NCI-H2081 (cell line): ENCODE data around the gene SLC35F4.

Source experiments
- DNase-seq, 2 experiments: peaks; one replicate each; lab custom pipeline; 2025; lab: John Stamatoyannopoulos, UW

Gene SLC35F4

GRCh38 chr14:57617510-57617909 is 248.4 kb downstream of the SLC35F4 start:
- DNase-seq = no peak

- no peak for DNase-seq
Observed at GRCh38 chr14:57612946-57613345, 252.9 kb downstream of the SLC35F4 start.

- no peak for DNase-seq
Observed at GRCh38 chr14:57611555-57612075, 254.3 kb downstream of the SLC35F4 start.

- DNase-seq = no peak
Observed at GRCh38 chr14:57610631-57611030, 255.3 kb downstream of the SLC35F4 start.

- no peak for DNase-seq
Observed at GRCh38 chr14:57609192-57610075, 256.5 kb downstream of the SLC35F4 start.

GRCh38 chr14:57607086-57607485 is 258.8 kb downstream of the SLC35F4 start:
- no peak for DNase-seq

- no peak for DNase-seq
Observed at GRCh38 chr14:57583396-57583795, 282.5 kb downstream of the SLC35F4 start.

- DNase-seq = no peak
Observed at GRCh38 chr14:57582746-57583145, 283.1 kb downstream of the SLC35F4 start.

- DNase-seq = no peak
Observed at GRCh38 chr14:57578801-57579200, 287.1 kb downstream of the SLC35F4 start.

- DNase-seq = no peak
Observed at GRCh38 chr14:57576498-57576897, 289.4 kb downstream of the SLC35F4 start.

- DNase-seq = peak; percentile 72 to 90
Observed at GRCh38 chr14:57575482-57575881, 290.4 kb downstream of the SLC35F4 start.

GRCh38 chr14:57574617-57575288 is 291.1 kb downstream of the SLC35F4 start:
- peak in 1 of 2 experiments; percentile 18 for DNase-seq

- no peak for DNase-seq
Observed at GRCh38 chr14:57573173-57573572, 292.7 kb downstream of the SLC35F4 start.

GRCh38 chr14:57568554-57568953 is 297.3 kb downstream of the SLC35F4 start:
- DNase-seq = no peak

GRCh38 chr14:57567220-57567619 is 298.7 kb downstream of the SLC35F4 start:
- no peak for DNase-seq

- no peak for DNase-seq
Observed at GRCh38 chr14:57560681-57561080, 305.2 kb downstream of the SLC35F4 start.

- DNase-seq = no peak
Observed at GRCh38 chr14:57559576-57559975, 306.3 kb downstream of the SLC35F4 start.

- DNase-seq = no peak
Observed at GRCh38 chr14:57549765-57550420, 316.0 kb downstream of the SLC35F4 start.

GRCh38 chr14:57549016-57549564 is 316.8 kb downstream of the SLC35F4 start:
- no peak for DNase-seq

GRCh38 chr14:57547131-57547530 is 318.8 kb downstream of the SLC35F4 start:
- no peak for DNase-seq

- DNase-seq = peak; percentile 8 to 23
Observed at GRCh38 chr14:57533214-57533613, 332.7 kb downstream of the SLC35F4 start.

- no peak for DNase-seq
Observed at GRCh38 chr14:57530571-57530970, 335.3 kb downstream of the SLC35F4 start.
